GM12873 (cell line): ENCODE data around the gene TXNDC8.
A peak's percentile ranks its signal among the peaks of the same experiment; 100 is the strongest.

Experiments
- CTCF ChIP-seq: IDR thresholded peaks from 2 replicates; pipeline ENCODE4 v1.5.1; 2012; ENCODE audit warnings: low read depth, mild to moderate bottlenecking, moderate library complexity, low read length, control low read depth; ENCODE audit not compliant: insufficient read depth; ENCODE audit errors: missing control alignments

TXNDC8 gene

DNA sequence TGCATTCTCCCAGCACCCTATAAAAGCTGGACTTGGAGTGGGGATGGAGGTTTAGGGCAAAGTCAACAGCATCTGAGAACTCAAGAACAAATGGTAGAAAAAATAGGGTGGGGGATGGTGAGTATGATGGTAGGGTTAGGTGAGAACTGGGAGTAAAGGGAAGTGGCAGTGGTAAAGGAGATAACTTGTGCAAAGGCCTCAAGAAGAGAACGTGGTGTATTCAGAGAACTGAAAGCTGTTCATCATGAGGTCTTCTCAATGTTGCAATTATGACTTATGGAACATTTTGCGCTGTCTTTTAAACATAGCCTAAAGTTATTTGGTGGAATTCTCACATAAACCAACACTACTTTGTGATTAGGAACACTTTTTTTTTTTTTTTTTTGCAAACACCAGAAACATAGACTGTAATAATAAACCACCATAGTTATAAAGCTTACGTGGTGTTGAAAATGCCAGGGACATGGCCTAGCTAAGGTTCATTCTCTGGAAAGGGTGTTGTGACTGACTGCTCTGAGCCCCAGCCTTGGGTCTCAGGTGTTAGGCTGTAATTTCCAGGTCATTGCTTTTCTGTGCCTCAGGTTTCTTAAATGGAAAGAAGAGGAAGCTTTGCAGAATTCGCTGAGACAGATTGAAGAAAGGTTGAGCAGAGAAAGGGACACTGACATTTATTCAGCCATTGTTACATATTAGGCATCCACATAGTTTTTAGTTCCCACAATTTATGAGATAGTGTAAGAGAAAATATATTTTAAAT, 19.2 kb upstream of the TXNDC8 start:
- no peak for TF ChIP-seq CTCF

- no peak for TF ChIP-seq CTCF
Observed at GRCh38 chr9:110355911-110356310, 18.2 kb upstream of the TXNDC8 start.

GRCh38 chr9:110351009-110351467, 13.4 kb upstream of the TXNDC8 start:
- TF ChIP-seq CTCF = no peak

GRCh38 chr9:110346325-110346724, 8.7 kb upstream of the TXNDC8 start:
- TF ChIP-seq CTCF = no peak

GRCh38 chr9:110344821-110345220, 7.2 kb upstream of the TXNDC8 start:
- no peak for TF ChIP-seq CTCF

GRCh38 chr9:110343551-110343950, 5.9 kb upstream of the TXNDC8 start:
- TF ChIP-seq CTCF = no peak

- peak; percentile 36 for TF ChIP-seq CTCF
Observed at GRCh38 chr9:110340306-110340705, 2.6 kb upstream of the TXNDC8 start.
